ENCODE measurements around the gene TBL2. TPM values are rescaled to one million over a fixed set of nuclear protein-coding genes. Genes with fewer than 3 reads are reported as not detected.
A peak's percentile ranks its signal among the peaks of the same experiment; 100 is the strongest.

Gene TBL2
- total and polyA plus RNA-seq, 2 of the 4 experiments (the other 2 are of a cell fraction), result 72.6 to 94.1 TPM

GRCh38 chr7:73539709-73540108, 38.7 kb downstream of the TBL2 start:
- intact Hi-C loops (cut with micrococcal nuclease), result no loop called here
- no peak overlapping the region for H2BK15ac ChIP-seq (ENCODE audit: low read depth, low read length)
- H3K27me3 ChIP-seq (ENCODE audit: control insufficient read depth, insufficient read depth, low read length), result no peaks in the 10 kb centered on the region
- POLR2A ChIA-PET (ENCODE audit: unreplicated experiment), result no interaction called here
- H3K4ac ChIP-seq (ENCODE audit: low read depth, low read length), result no peak overlapping the region
- H3K36me3 ChIP-seq (ENCODE audit: control insufficient read depth, insufficient read depth, low read length), result peaks cover 63% of the 10 kb centered on the region
- no peak overlapping the region for H2AFZ ChIP-seq (replicated peaks; ENCODE audit: low read length, poor library complexity)
- H2BK20ac ChIP-seq (ENCODE audit: low read depth, low read length), result no peak overlapping the region
- TF ChIP-seq MXI1 (IDR thresholded peaks at IDR 0.05; ENCODE audit: borderline replicate concordance, low read depth, low read length) (no peak), RFX5 (IDR thresholded peaks at IDR 0.05; ENCODE audit: low read depth, low read length) (no peak), POLR2A (IDR thresholded peaks at IDR 0.05; ENCODE audit: low read depth, low read length) (no peak), MAFK (IDR thresholded peaks at IDR 0.05; ENCODE audit: low read depth, low read length) (no peak), CEBPB (IDR thresholded peaks at IDR 0.05; ENCODE audit: low read depth, low read length) (no peak), CHD1 (IDR thresholded peaks at IDR 0.05; ENCODE audit: low read depth, low read length) (no peak), SMC3 (IDR thresholded peaks at IDR 0.05; ENCODE audit: low read depth, low read length) (no peak), ELK1 (IDR thresholded peaks at IDR 0.05; ENCODE audit: borderline replicate concordance, low read depth, low read length) (no peak), CTCF (conservative IDR thresholded peaks at IDR 0.05; ENCODE audit: low read depth, low read length) (no peak)
- CTCF ChIA-PET, result no interaction called here
- H3K14ac ChIP-seq (replicated peaks; ENCODE audit: low read depth, low read length), result no peak overlapping the region
- no peak overlapping the region for H3K4me3 ChIP-seq (ENCODE audit: insufficient read depth, low read depth, low read length)
- H3K9me3 ChIP-seq (ENCODE audit: control insufficient read depth, insufficient read depth, low read length), result no peaks in the 10 kb centered on the region
- dilution Hi-C loops (cut with HindIII; ENCODE audit: low sequenced_read_pairs, unreplicated experiment), result no loop called here
- DNase-seq (no peak), ATAC-seq (ENCODE audit: low read depth) (no peak)
- H3K9ac ChIP-seq (ENCODE audit: low read depth, low read length), result no peak overlapping the region
- no TSS peak for BruUV-seq (replicated peaks)
- no peak overlapping the region for H4K91ac ChIP-seq (ENCODE audit: insufficient read depth, low read depth, low read length)
- H4K8ac ChIP-seq (ENCODE audit: low read depth in 2 of 2, low read length in 2 of 2), result no peak overlapping the region
- H3K9me1 ChIP-seq (ENCODE audit: insufficient read depth, low read length), result peaks cover 4% of the 10 kb centered on the region; the same call in 1 of the 2 replicates
- peak overlapping the region; percentile 87 for H2AK9ac ChIP-seq (replicated peaks; ENCODE audit: low read depth, low read length, poor library complexity)
- peaks cover 34 to 64% of the 10 kb centered on the region in 2 experiments for H3K79me1 ChIP-seq (ENCODE audit: low read depth in 1 of 2, low read length in 2 of 2)
- no peak overlapping the region for H3K27ac ChIP-seq (ENCODE audit: insufficient read depth, low read length)
- no peak overlapping the region for H2AK5ac ChIP-seq (ENCODE audit: low read depth, low read length)
- no peak overlapping the region for H2BK5ac ChIP-seq (ENCODE audit: low read depth, low read length, poor library complexity, severe bottlenecking)
- no peak overlapping the region for H3K18ac ChIP-seq (ENCODE audit: low read depth, low read length)
- H2BK120ac ChIP-seq (ENCODE audit: low read depth, low read length), result no peak overlapping the region
- no peak overlapping the region for H3K4me2 ChIP-seq (ENCODE audit: low read depth, low read length)
- no peak overlapping the region for H3K23ac ChIP-seq (ENCODE audit: low read depth, low read length)
- 87% methylated on average over 4 of the region's 13 CpGs; no CpG with 5 or more reads in 1 of the 2 experiments for WGBS, 2 experiments (ENCODE audit: extremely low coverage in 2 of 2, insufficient read length in 1 of 2)
- peaks cover 7% of the 10 kb centered on the region for H4K20me1 ChIP-seq (ENCODE audit: insufficient read depth, low read length)
- no peak overlapping the region for H3K56ac ChIP-seq (ENCODE audit: extremely low read depth, insufficient read depth, low read length)
- H4K5ac ChIP-seq (ENCODE audit: low read depth, low read length), result no peak overlapping the region
- in situ Hi-C loops (cut with MboI; ENCODE audit: low sequenced_read_pairs), result no loop called here
- no peaks in the 10 kb centered on the region for H3K4me1 ChIP-seq (ENCODE audit: control insufficient read depth, insufficient read depth, low read length)

All from IMR-90 (cell line).